Neural crest cell (in vitro differentiated cells): ENCODE results near the gene PRPF19. TPM values are rescaled to one million over a fixed set of nuclear protein-coding genes. Genes with fewer than 3 reads are reported as not detected.

Experiments used
- DNase-seq: peaks from one replicate; pipeline ENCODE4 v3.0.0; 2021; ENCODE audit warnings: low read depth, mixed read lengths, low spot score
- H3K27ac Mint-ChIP-seq: one replicate; pipeline ENCODE4 v1.8.0; 2021; ENCODE audit warnings: mild to moderate bottlenecking, mixed read lengths; ENCODE audit not compliant: unreplicated experiment
- H3K27me3 Mint-ChIP-seq: 2 replicates; pipeline ENCODE4 v1.8.0; 2021; ENCODE audit warnings: low read depth, mild to moderate bottlenecking, mixed read lengths
- H3K36me3 Mint-ChIP-seq: 2 replicates; pipeline ENCODE4 v1.8.0; 2021; ENCODE audit warnings: low read depth, mild to moderate bottlenecking, mixed read lengths
- H3K4me1 Mint-ChIP-seq: 2 replicates; pipeline ENCODE4 v1.8.0; 2021; ENCODE audit warnings: mixed read lengths
- H3K4me3 Mint-ChIP-seq: one replicate; pipeline ENCODE4 v1.8.0; 2021; ENCODE audit warnings: mild to moderate bottlenecking, mixed read lengths
- H3K9me3 Mint-ChIP-seq: 2 replicates; pipeline ENCODE4 v1.8.0; 2021; ENCODE audit warnings: mixed read lengths
- total RNA-seq: library from RNA; stranded (reverse); gene quantifications from 2 replicates; pipeline ENCODE4 v1.2.1, GENCODE V29; 2021
- TF ChIP-seq, protein P1 (sequence below): fragments of 200-600 bp; sonication (generic); conservative IDR thresholded peaks from 2 replicates; pipeline ENCODE4 v1.5.0; 2021; ENCODE audit warnings: antibody characterized with exemption, mild to moderate bottlenecking

PRPF19 gene
- total RNA-seq, 1 donor from 2014 or later = 183 TPM

- peaks cover 30% of the 10 kb centered on the region for H3K36me3 Mint-ChIP-seq
- H3K27ac Mint-ChIP-seq = no peak overlapping the region
- DNase-seq = no peak
- no peaks in the 10 kb centered on the region for H3K27me3 Mint-ChIP-seq
- TF ChIP-seq, protein P1, sequence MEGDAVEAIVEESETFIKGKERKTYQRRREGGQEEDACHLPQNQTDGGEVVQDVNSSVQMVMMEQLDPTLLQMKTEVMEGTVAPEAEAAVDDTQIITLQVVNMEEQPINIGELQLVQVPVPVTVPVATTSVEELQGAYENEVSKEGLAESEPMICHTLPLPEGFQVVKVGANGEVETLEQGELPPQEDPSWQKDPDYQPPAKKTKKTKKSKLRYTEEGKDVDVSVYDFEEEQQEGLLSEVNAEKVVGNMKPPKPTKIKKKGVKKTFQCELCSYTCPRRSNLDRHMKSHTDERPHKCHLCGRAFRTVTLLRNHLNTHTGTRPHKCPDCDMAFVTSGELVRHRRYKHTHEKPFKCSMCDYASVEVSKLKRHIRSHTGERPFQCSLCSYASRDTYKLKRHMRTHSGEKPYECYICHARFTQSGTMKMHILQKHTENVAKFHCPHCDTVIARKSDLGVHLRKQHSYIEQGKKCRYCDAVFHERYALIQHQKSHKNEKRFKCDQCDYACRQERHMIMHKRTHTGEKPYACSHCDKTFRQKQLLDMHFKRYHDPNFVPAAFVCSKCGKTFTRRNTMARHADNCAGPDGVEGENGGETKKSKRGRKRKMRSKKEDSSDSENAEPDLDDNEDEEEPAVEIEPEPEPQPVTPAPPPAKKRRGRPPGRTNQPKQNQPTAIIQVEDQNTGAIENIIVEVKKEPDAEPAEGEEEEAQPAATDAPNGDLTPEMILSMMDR = no peak
- H3K4me1 Mint-ChIP-seq = no peaks in the 10 kb centered on the region
- H3K4me3 Mint-ChIP-seq = no peak overlapping the region
- H3K9me3 Mint-ChIP-seq = no peaks in the 10 kb centered on the region
Observed at GRCh38 chr11:60890696-60891095, 15.7 kb downstream of the PRPF19 start.

GRCh38 chr11:60889869-60890311 is 16.5 kb downstream of the PRPF19 start:
- DNase-seq = no peak
- Mint-ChIP-seq H3K9me3 (no peaks in the 10 kb centered on the region), H3K27ac (peak overlapping the region; percentile 72), H3K36me3 (peaks cover 30% of the 10 kb centered on the region), H3K4me1 (no peaks in the 10 kb centered on the region), H3K4me3 (no peak overlapping the region), H3K27me3 (no peaks in the 10 kb centered on the region)
- TF ChIP-seq, protein P1 = no peak

DNA sequence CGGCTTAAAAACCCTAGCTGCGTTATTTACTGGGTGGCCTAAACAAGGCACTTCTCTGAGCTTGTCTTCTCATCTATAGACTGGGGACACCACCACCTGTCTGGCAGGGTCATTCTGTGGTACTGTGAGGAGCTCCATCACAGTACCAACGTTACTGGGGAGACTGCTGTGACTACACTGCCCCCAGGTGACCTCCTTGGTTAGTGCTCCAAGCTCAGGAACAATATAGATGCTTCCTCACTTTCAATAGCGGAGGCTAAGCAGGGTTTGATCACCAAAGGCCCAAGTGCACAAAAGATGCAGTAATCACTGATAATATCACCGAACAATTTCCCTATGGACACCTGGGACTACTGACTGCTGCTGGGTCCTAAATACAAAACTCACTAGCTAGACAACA is 18.8 kb downstream of the PRPF19 start:
- TF ChIP-seq, protein P1 = peak; percentile 59
- no peak for DNase-seq
- Mint-ChIP-seq H3K36me3 (peaks cover 29% of the 10 kb centered on the region), H3K27me3 (no peaks in the 10 kb centered on the region), H3K4me1 (no peaks in the 10 kb centered on the region), H3K27ac (no peak overlapping the region), H3K4me3 (no peak overlapping the region), H3K9me3 (no peaks in the 10 kb centered on the region)

GRCh38 chr11:60880643-60881282 is 25.6 kb downstream of the PRPF19 start:
- H3K9me3 Mint-ChIP-seq = no peaks in the 10 kb centered on the region
- H3K4me1 Mint-ChIP-seq = peaks cover 5% of the 10 kb centered on the region
- H3K36me3 Mint-ChIP-seq = peaks cover 19% of the 10 kb centered on the region
- DNase-seq = no peak
- no peak overlapping the region for H3K4me3 Mint-ChIP-seq
- no peak overlapping the region for H3K27ac Mint-ChIP-seq
- TF ChIP-seq, protein P1 = no peak
- H3K27me3 Mint-ChIP-seq = no peaks in the 10 kb centered on the region

GRCh38 chr11:60879971-60880588 is 26.3 kb downstream of the PRPF19 start:
- Mint-ChIP-seq H3K4me1 (peaks cover 5% of the 10 kb centered on the region), H3K27me3 (no peaks in the 10 kb centered on the region), H3K4me3 (no peak overlapping the region), H3K9me3 (no peaks in the 10 kb centered on the region), H3K27ac (no peak overlapping the region), H3K36me3 (peaks cover 14% of the 10 kb centered on the region)
- TF ChIP-seq, protein P1 = no peak
- DNase-seq = no peak
